Gastrocnemius medialis (tissue), 4 donors: ENCODE results near the gene MRNIP. TPM values are rescaled to one million over a fixed set of nuclear protein-coding genes. Genes with fewer than 3 reads are reported as not detected.

Source experiments
- ATAC-seq, 2 donors: fragments of 150-250 bp; one replicate each; pipeline ENCODE4 v1.9.1; 2016
- DNase-seq, 2 donors: peaks; one replicate each; pipeline ENCODE4 v3.0.0-alpha.2; 2019
- H3K27ac ChIP-seq, 4 donors: fragments of 200-600 bp; sonication (generic); 1 replicate in 1 of 4; 2 replicates in 3 of 4; pipeline ENCODE4 v1.5.1; 2016 to 2018; ENCODE audit warnings: mild to moderate bottlenecking in 2 of 4, moderate library complexity in 1 of 4
- H3K27me3 ChIP-seq, 3 donors: fragments of 200-600 bp; sonication (generic) in 2 of 3; 1 replicate in 1 of 3; 2 replicates in 2 of 3; pipeline versions ENCODE4 v1.5.1 to v1.6.0; 2016 to 2019; ENCODE audit warnings: mild to moderate bottlenecking in 1 of 3, moderate library complexity in 1 of 3
- H3K36me3 ChIP-seq, 2 donors: fragments of 200-600 bp; sonication (generic) in 1 of 2; one replicate each; pipeline ENCODE4 v1.5.1; 2017 to 2018
- H3K4me1 ChIP-seq, 2 donors: fragments of 200-600 bp; sonication (generic) in 1 of 2; one replicate each; pipeline ENCODE4 v1.5.1; 2016 to 2017; ENCODE audit warnings: mild to moderate bottlenecking in 2 of 2
- H3K4me3 ChIP-seq, 4 donors: fragments of 200-600 bp; sonication (generic) in 3 of 4; 1 replicate in 1 of 4; 2 replicates in 3 of 4; pipeline ENCODE4 v1.5.1; 2016 to 2019; ENCODE audit warnings: mild to moderate bottlenecking in 2 of 4
- H3K9me3 ChIP-seq, 3 donors: fragments of 200-600 bp; sonication (generic) in 2 of 3; 1 replicate in 1 of 3; 2 replicates in 2 of 3; pipeline ENCODE4 v1.5.1; 2016 to 2019
- POLR2A ChIP-seq, 2 donors: fragments of 450-650 bp; IDR thresholded peaks; one replicate each; pipeline ENCODE4 v1.6.1; 2017; ENCODE audit warnings: antibody characterized with exemption in 2 of 2, mild to moderate bottlenecking in 2 of 2, moderate library complexity in 2 of 2
- in situ Hi-C, 4 donors: fragments of 200-750 bp; cut with MboI; loops; one replicate each; pipeline versions ENCODE4 v1.15.0 to v1.8.0; 2017; ENCODE audit warnings: low sequenced_read_pairs in 4 of 4
- intact Hi-C: fragments of 100-400 bp; cut with DNase I; formaldehyde crosslinking; loops from one replicate; pipeline ENCODE4 v1.15.1; 2023; ENCODE audit warnings: low total_unique reads
- total RNA-seq, 4 donors: library from RNA; depleted of rRNA; stranded (reverse); fragments of >200 nt; gene quantifications; one replicate each; pipeline versions ENCODE4 v1.1.0 to v1.2.3, GENCODE V29; 2016
- TF ChIP-seq, protein P1 (sequence below), 5 experiments: fragments of 450-650 bp in 3 of 5; fragments of 200-600 bp in 2 of 5; sonication (generic) in 2 of 5; IDR thresholded peaks in 4 of 5; conservative IDR thresholded peaks in 1 of 5; 1 replicate in 4 of 5; 2 replicates in 1 of 5; pipeline ENCODE4 v1.5.1; 2016 to 2019; ENCODE audit warnings: antibody characterized with exemption in 5 of 5, mild to moderate bottlenecking in 3 of 5, moderate library complexity in 3 of 5

The MRNIP gene
- total RNA-seq, 4 donors from 2014 or later: 2.9 to 16.1 (median 8.3) TPM

DNA sequence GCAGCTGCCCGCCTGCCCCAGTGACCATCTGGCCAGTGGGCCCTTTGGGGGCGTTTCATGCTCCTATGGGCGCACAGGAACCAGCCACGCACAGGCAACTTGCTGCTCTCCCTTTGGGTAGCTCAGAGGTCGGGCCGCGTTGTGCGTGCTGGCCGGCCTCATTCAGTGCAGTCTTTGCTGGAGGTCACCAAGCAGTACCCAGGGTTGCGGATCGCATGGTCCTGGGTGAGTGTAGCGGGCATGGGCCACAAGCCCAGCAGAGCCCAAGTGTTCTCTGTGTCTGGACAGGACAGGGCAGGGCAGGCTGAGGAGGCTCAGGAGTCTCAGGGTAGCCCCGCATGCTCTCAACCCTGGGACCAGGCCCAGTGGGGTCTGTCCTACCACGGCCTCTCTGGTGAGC lies 9.9 kb upstream of the MRNIP start:
- TF ChIP-seq POLR2A (IDR thresholded peaks at IDR 0.05): no peak
- TF ChIP-seq, protein P1, sequence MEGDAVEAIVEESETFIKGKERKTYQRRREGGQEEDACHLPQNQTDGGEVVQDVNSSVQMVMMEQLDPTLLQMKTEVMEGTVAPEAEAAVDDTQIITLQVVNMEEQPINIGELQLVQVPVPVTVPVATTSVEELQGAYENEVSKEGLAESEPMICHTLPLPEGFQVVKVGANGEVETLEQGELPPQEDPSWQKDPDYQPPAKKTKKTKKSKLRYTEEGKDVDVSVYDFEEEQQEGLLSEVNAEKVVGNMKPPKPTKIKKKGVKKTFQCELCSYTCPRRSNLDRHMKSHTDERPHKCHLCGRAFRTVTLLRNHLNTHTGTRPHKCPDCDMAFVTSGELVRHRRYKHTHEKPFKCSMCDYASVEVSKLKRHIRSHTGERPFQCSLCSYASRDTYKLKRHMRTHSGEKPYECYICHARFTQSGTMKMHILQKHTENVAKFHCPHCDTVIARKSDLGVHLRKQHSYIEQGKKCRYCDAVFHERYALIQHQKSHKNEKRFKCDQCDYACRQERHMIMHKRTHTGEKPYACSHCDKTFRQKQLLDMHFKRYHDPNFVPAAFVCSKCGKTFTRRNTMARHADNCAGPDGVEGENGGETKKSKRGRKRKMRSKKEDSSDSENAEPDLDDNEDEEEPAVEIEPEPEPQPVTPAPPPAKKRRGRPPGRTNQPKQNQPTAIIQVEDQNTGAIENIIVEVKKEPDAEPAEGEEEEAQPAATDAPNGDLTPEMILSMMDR (IDR thresholded peaks at IDR 0.05 in 4 of 5, conservative IDR thresholded peaks at IDR 0.05 in 1 of 5): no peak
- Histone ChIP-seq H3K36me3 (peaks cover 0 to 74% of the 10 kb centered on the region in 2 donors), H3K9me3 (no peaks in the 10 kb centered on the region), H3K4me3 (no peak overlapping the region), H3K4me1 (peaks cover 3 to 6% of the 10 kb centered on the region in 2 donors), H3K27me3 (no peaks in the 10 kb centered on the region), H3K27ac (no peak overlapping the region)
- in situ Hi-C loops (loop anchor here in 1 of 4 donors (25.0 kb wide), 1 partner anchor 106 kb away; no protein-coding TSS in a partner anchor), intact Hi-C loops (no loop called here)
- DNase-seq (no peak), ATAC-seq (no peak)

DNA sequence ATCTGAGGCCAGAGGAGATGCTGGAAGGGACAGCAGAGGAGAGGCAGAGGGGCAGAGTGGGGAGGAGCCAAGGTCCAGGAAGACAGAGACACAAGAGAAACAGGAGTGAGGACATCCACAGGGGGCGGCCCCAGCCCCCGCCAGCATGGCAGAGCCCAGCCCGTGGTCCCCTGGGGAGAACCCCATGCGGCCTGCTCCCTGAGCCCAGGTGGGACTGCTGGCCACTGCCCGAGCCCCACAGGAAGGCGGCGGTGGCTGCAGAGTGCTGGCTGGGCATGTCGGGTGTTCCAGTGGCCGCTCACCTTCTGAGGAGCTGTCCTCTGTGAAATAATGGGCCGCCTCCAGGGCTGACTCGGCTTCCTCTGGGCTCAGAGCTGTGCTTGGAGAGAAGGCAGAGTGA lies 8.9 kb upstream of the MRNIP start:
- intact Hi-C loops (no loop called here), in situ Hi-C loops (loop anchor here in 1 of 4 donors (25.0 kb wide), 1 partner anchor 105 kb away; no protein-coding TSS in a partner anchor)
- Histone ChIP-seq H3K27ac (no peak overlapping the region), H3K36me3 (peaks cover 0 to 74% of the 10 kb centered on the region in 2 donors), H3K9me3 (no peaks in the 10 kb centered on the region), H3K4me1 (peaks cover 3 to 6% of the 10 kb centered on the region in 2 donors), H3K27me3 (no peaks in the 10 kb centered on the region), H3K4me3 (no peak overlapping the region)
- TF ChIP-seq POLR2A (IDR thresholded peaks at IDR 0.05): no peak
- TF ChIP-seq, protein P1 (IDR thresholded peaks at IDR 0.05 in 4 of 5, conservative IDR thresholded peaks at IDR 0.05 in 1 of 5): no peak
- DNase-seq (no peak), ATAC-seq (no peak)

DNA sequence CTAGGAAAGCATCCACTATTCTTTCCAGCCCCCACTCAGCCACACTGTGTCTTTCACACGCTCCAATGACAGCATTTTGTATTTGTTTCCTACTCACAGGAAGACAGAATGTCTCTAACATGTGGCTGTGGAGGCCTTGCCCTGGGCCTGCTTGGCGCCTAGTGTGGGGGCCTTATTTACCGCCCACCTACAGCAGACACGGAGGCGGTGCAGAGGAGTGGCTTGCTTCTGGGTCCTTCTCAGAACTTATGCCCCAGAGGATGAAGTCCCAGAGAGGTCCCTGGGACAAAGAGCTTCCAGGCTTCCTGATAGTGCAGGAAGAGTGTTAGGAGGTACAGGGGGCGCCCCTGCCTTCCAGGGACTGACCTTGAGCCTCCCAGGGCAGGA lies 8.5 kb upstream of the MRNIP start:
- no peak overlapping the region for H3K27ac ChIP-seq
- no peaks in the 10 kb centered on the region for H3K9me3 ChIP-seq
- H3K27me3 ChIP-seq: no peaks in the 10 kb centered on the region
- no peak for TF ChIP-seq POLR2A (IDR thresholded peaks at IDR 0.05)
- TF ChIP-seq, protein P1 (IDR thresholded peaks at IDR 0.05 in 4 of 5, conservative IDR thresholded peaks at IDR 0.05 in 1 of 5): no peak
- H3K4me3 ChIP-seq: no peak overlapping the region
- no peak for ATAC-seq
- intact Hi-C loops (no loop called here), in situ Hi-C loops (loop anchor here in 1 of 4 donors (25.0 kb wide), 1 partner anchor 105 kb away; no protein-coding TSS in a partner anchor)
- no peak for DNase-seq
- peaks cover 0 to 73% of the 10 kb centered on the region in 2 donors for H3K36me3 ChIP-seq
- peaks cover 3 to 6% of the 10 kb centered on the region in 2 donors for H3K4me1 ChIP-seq

DNA sequence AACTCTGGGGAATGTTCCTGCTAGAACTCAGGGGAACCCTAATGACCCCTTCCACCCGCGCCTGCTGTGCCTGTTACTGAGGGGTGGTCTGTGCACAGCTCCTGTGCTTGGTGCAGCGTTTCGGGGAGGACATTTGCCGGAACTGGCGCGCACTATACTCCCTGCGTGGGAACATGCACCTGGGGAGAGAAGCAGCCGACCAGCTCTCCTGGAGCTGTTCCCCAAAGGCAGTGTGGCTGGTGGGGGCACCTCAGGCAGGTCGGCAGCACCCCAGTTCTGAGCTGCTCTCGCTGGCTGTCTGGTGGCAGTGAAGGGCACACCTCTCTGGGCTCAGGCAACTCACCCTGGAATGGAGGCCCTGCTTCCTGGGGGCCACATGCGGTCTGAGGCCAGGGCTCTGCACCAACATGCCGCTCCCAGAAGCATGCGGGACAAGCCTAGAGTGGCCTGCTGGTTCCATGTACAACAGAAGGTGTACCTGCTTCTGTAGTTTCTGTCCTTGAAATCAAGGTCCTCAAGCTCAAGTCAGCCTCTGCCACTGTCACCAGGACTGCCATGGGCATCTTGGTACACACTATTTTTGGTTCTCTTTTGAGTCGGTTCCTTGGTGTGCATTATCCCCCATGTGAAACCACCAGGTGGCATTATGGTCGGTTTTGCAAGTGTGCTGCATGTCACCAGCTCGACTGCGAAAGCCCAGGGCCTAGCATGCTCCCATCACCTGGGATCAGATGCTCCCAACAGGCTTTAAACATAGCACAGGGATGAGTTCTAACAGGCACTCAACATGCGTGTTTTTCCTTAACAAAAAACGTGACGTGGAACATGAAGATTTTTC lies 7.8 kb upstream of the MRNIP start:
- in situ Hi-C loops: loop anchor here in 1 of 4 donors (25.0 kb wide), 1 partner anchor 104 kb away; no protein-coding TSS in a partner anchor
- TF ChIP-seq, protein P1 (IDR thresholded peaks at IDR 0.05 in 4 of 5, conservative IDR thresholded peaks at IDR 0.05 in 1 of 5): no peak
- no peak for TF ChIP-seq POLR2A (IDR thresholded peaks at IDR 0.05)
- H3K9me3 ChIP-seq: no peaks in the 10 kb centered on the region
- H3K27ac ChIP-seq: no peak overlapping the region
- H3K36me3 ChIP-seq: peaks cover 0 to 70% of the 10 kb centered on the region in 2 donors
- no peak overlapping the region for H3K4me3 ChIP-seq
- H3K4me1 ChIP-seq: peaks cover 3 to 6% of the 10 kb centered on the region in 2 donors
- H3K27me3 ChIP-seq: no peaks in the 10 kb centered on the region
- no peak for DNase-seq
- intact Hi-C loops: no loop called here
- ATAC-seq: no peak
